ENCODE results near the gene KIAA0930. TPM values are rescaled to one million over a fixed set of nuclear protein-coding genes. Genes with fewer than 3 reads are reported as not detected.

The KIAA0930 gene
- total RNA-seq, 3 donors from 2014 or later (not counting 1 experiment from before 2014, with no cell fraction given) = 32.6 to 39.1 (median 38.4) TPM

- peaks cover 0 to 6% of the 10 kb centered on the region in 2 donors for H3K4me1 Mint-ChIP-seq
- no peaks in the 10 kb centered on the region for H3K36me3 Mint-ChIP-seq
- H3K4me1 ChIP-seq (ENCODE audit: control insufficient read depth, insufficient read depth, low read length) = no peaks in the 10 kb centered on the region
- no peak overlapping the region for H3K4me3 ChIP-seq (ENCODE audit: low read length)
- no peak overlapping the region for H3K27ac ChIP-seq (ENCODE audit: low read length)
- DNase-seq = no peak
- H3K27me3 Mint-ChIP-seq (ENCODE audit: low read depth in 2 of 2) = no peaks in the 10 kb centered on the region
- H3K9me3 Mint-ChIP-seq = no peaks in the 10 kb centered on the region
- no peak overlapping the region for H3K27ac Mint-ChIP-seq
- TF ChIP-seq CTCF (IDR thresholded peaks at IDR 0.05) = no peak
- no peak for ATAC-seq
- no peaks in the 10 kb centered on the region for H3K27me3 ChIP-seq (ENCODE audit: control insufficient read depth, insufficient read depth, low read length)
- 96% methylated on average over 13 of the region's 13 CpGs for WGBS (ENCODE audit: insufficient coverage)
- no peaks in the 10 kb centered on the region for H3K9me3 ChIP-seq (ENCODE audit: control insufficient read depth, insufficient read depth, low read length)
- intact Hi-C loops (cut with micrococcal nuclease) = no loop called here
- H3K4me3 Mint-ChIP-seq = no peak overlapping the region
- H3K36me3 ChIP-seq (ENCODE audit: control insufficient read depth, insufficient read depth, low read length) = peaks cover 34% of the 10 kb centered on the region
These were observed 33.2 kb downstream of the KIAA0930 start for GRCh38 chr22:45207533-45207932.

- no peaks in the 10 kb centered on the region for H3K36me3 Mint-ChIP-seq
- no peak for ATAC-seq
- DNase-seq = no peak
- H3K4me3 Mint-ChIP-seq = no peak overlapping the region
- H3K4me1 Mint-ChIP-seq = peaks cover 0 to 6% of the 10 kb centered on the region in 2 donors
- H3K27ac ChIP-seq (ENCODE audit: low read length) = no peak overlapping the region
- no peaks in the 10 kb centered on the region for H3K27me3 ChIP-seq (ENCODE audit: control insufficient read depth, insufficient read depth, low read length)
- peaks cover 34% of the 10 kb centered on the region for H3K36me3 ChIP-seq (ENCODE audit: control insufficient read depth, insufficient read depth, low read length)
- intact Hi-C loops (cut with micrococcal nuclease) = no loop called here
- H3K4me1 ChIP-seq (ENCODE audit: control insufficient read depth, insufficient read depth, low read length) = no peaks in the 10 kb centered on the region
- WGBS (ENCODE audit: insufficient coverage) = 95% methylated on average over 6 of the region's 6 CpGs
- no peaks in the 10 kb centered on the region for H3K9me3 Mint-ChIP-seq
- H3K4me3 ChIP-seq (ENCODE audit: low read length) = no peak overlapping the region
- H3K27me3 Mint-ChIP-seq (ENCODE audit: low read depth in 2 of 2) = no peaks in the 10 kb centered on the region
- H3K27ac Mint-ChIP-seq = no peak overlapping the region
- no peaks in the 10 kb centered on the region for H3K9me3 ChIP-seq (ENCODE audit: control insufficient read depth, insufficient read depth, low read length)
- no peak for TF ChIP-seq CTCF (IDR thresholded peaks at IDR 0.05)
These were observed 34.5 kb downstream of the KIAA0930 start for GRCh38 chr22:45206233-45206632.

- Histone ChIP-seq H3K4me3 (ENCODE audit: low read length) (no peak overlapping the region), H3K27me3 (ENCODE audit: control insufficient read depth, insufficient read depth, low read length) (no peaks in the 10 kb centered on the region), H3K4me1 (ENCODE audit: control insufficient read depth, insufficient read depth, low read length) (no peaks in the 10 kb centered on the region), H3K27ac (ENCODE audit: low read length) (no peak overlapping the region), H3K9me3 (ENCODE audit: control insufficient read depth, insufficient read depth, low read length) (no peaks in the 10 kb centered on the region), H3K36me3 (ENCODE audit: control insufficient read depth, insufficient read depth, low read length) (peaks cover 34% of the 10 kb centered on the region)
- TF ChIP-seq CTCF (IDR thresholded peaks at IDR 0.05) = no peak
- DNase-seq (no peak), ATAC-seq (no peak)
- WGBS (ENCODE audit: insufficient coverage) = 99% methylated on average over 20 of the region's 20 CpGs
- Mint-ChIP-seq H3K27me3 (ENCODE audit: low read depth in 2 of 2) (no peaks in the 10 kb centered on the region), H3K27ac (no peak overlapping the region), H3K36me3 (no peaks in the 10 kb centered on the region), H3K4me1 (peaks cover 0 to 6% of the 10 kb centered on the region in 2 donors), H3K9me3 (no peaks in the 10 kb centered on the region), H3K4me3 (no peak overlapping the region)
- intact Hi-C loops (cut with micrococcal nuclease) = no loop called here
These were observed 35.3 kb downstream of the KIAA0930 start for GRCh38 chr22:45205276-45205925.

- Histone ChIP-seq H3K36me3 (ENCODE audit: control insufficient read depth, insufficient read depth, low read length) (peaks cover 32% of the 10 kb centered on the region), H3K27me3 (ENCODE audit: control insufficient read depth, insufficient read depth, low read length) (no peaks in the 10 kb centered on the region), H3K9me3 (ENCODE audit: control insufficient read depth, insufficient read depth, low read length) (no peaks in the 10 kb centered on the region), H3K4me3 (ENCODE audit: low read length) (no peak overlapping the region), H3K4me1 (ENCODE audit: control insufficient read depth, insufficient read depth, low read length) (no peaks in the 10 kb centered on the region), H3K27ac (ENCODE audit: low read length) (no peak overlapping the region)
- ATAC-seq (no peak), DNase-seq (no peak)
- Mint-ChIP-seq H3K27me3 (ENCODE audit: low read depth in 2 of 2) (no peaks in the 10 kb centered on the region), H3K27ac (no peak overlapping the region), H3K4me3 (no peak overlapping the region), H3K9me3 (no peaks in the 10 kb centered on the region), H3K4me1 (peaks cover 0 to 6% of the 10 kb centered on the region in 2 donors), H3K36me3 (no peaks in the 10 kb centered on the region)
- no peak for TF ChIP-seq CTCF (IDR thresholded peaks at IDR 0.05)
- intact Hi-C loops (cut with micrococcal nuclease) = no loop called here
- 97% methylated on average over 14 of the region's 14 CpGs for WGBS (ENCODE audit: insufficient coverage)
These were observed 35.9 kb downstream of the KIAA0930 start for GRCh38 chr22:45204819-45205218.

Data from natural killer cell (primary cell).